ENCODE measurements around the gene DUSP1.

DNA sequence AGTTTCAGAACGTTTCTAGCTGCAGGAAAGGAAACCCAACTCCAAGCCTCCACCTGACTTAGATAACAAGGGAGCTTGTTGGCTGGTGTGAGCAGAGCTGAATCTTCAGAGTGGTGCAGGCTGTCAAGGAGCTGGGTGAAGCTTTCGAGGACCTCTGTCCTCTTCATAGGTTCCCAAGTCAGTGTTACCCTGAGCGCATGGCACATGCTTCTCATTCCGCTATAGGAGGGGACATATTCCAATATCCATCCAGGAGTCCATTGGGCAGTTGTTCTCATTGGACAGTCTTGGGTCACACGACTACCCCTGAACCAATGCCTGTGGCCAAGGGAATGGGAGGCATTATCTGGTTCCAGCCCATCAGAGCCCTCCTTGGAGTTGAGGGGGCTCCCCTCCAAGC is 50.3 kb downstream of the DUSP1 start:
- no peak for TF ChIP-seq POLR2A (IDR thresholded peaks at IDR 0.05)
- TF ChIP-seq, protein P1, sequence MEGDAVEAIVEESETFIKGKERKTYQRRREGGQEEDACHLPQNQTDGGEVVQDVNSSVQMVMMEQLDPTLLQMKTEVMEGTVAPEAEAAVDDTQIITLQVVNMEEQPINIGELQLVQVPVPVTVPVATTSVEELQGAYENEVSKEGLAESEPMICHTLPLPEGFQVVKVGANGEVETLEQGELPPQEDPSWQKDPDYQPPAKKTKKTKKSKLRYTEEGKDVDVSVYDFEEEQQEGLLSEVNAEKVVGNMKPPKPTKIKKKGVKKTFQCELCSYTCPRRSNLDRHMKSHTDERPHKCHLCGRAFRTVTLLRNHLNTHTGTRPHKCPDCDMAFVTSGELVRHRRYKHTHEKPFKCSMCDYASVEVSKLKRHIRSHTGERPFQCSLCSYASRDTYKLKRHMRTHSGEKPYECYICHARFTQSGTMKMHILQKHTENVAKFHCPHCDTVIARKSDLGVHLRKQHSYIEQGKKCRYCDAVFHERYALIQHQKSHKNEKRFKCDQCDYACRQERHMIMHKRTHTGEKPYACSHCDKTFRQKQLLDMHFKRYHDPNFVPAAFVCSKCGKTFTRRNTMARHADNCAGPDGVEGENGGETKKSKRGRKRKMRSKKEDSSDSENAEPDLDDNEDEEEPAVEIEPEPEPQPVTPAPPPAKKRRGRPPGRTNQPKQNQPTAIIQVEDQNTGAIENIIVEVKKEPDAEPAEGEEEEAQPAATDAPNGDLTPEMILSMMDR (IDR thresholded peaks at IDR 0.05) = no peak
